G401.6 (cell line): ENCODE measurements around the gene PPFIA3.

Experiments used
- FAIRE-seq: peaks from 2 replicates; lab custom pipeline; 2012; peaks lifted over from hg19 to GRCh38; lab: Jason Lieb, UNC

Gene PPFIA3

GRCh38 chr19:49182848-49183375 lies 63.6 kb downstream of the PPFIA3 start:
- no peak for FAIRE-seq

- no peak for FAIRE-seq
These were observed 66.8 kb downstream of the PPFIA3 start for GRCh38 chr19:49186108-49186507.

- no peak for FAIRE-seq
These were observed 69.4 kb downstream of the PPFIA3 start for GRCh38 chr19:49188626-49189200.

- no peak for FAIRE-seq
These were observed 69.9 kb downstream of the PPFIA3 start for GRCh38 chr19:49189259-49189658.

- no peak for FAIRE-seq
These were observed 71.4 kb downstream of the PPFIA3 start for GRCh38 chr19:49190781-49191180.

- FAIRE-seq: no peak
These were observed 74.6 kb downstream of the PPFIA3 start for GRCh38 chr19:49193822-49194394.

- no peak for FAIRE-seq
These were observed 75.1 kb downstream of the PPFIA3 start for GRCh38 chr19:49194408-49194807.

GRCh38 chr19:49196527-49197240 lies 77.3 kb downstream of the PPFIA3 start:
- FAIRE-seq: no peak

- no peak for FAIRE-seq
These were observed 81.0 kb downstream of the PPFIA3 start for GRCh38 chr19:49200238-49200862.
